Esophagus squamous epithelium (tissue), 4 donors: ENCODE measurements around the gene STXBP5L.
"Not testable (repeated sequence)": the region's sequence is repeated elsewhere in the genome, so short reads cannot be mapped to it uniquely, and the experiment has no call there.

Source experiments
- POLR2A ChIP-seq, 4 donors: fragments of 450-650 bp; IDR thresholded peaks; one replicate each; pipeline ENCODE4 v1.6.1; 2017; ENCODE audit warnings: antibody characterized with exemption in 4 of 4, mild to moderate bottlenecking in 4 of 4, moderate library complexity in 3 of 4
- TF ChIP-seq, protein P1 (sequence below), 6 experiments: fragments of 450-650 bp in 4 of 6; fragments of 200-600 bp in 2 of 6; sonication (generic) in 2 of 6; IDR thresholded peaks; one replicate each; pipeline ENCODE4 v1.5.1; 2016 to 2019; ENCODE audit warnings: antibody characterized with exemption in 6 of 6, mild to moderate bottlenecking in 4 of 6, moderate library complexity in 4 of 6

GRCh38 chr3:121078378-121079101 lies 170.5 kb downstream of the STXBP5L start:
- TF ChIP-seq, protein P1, sequence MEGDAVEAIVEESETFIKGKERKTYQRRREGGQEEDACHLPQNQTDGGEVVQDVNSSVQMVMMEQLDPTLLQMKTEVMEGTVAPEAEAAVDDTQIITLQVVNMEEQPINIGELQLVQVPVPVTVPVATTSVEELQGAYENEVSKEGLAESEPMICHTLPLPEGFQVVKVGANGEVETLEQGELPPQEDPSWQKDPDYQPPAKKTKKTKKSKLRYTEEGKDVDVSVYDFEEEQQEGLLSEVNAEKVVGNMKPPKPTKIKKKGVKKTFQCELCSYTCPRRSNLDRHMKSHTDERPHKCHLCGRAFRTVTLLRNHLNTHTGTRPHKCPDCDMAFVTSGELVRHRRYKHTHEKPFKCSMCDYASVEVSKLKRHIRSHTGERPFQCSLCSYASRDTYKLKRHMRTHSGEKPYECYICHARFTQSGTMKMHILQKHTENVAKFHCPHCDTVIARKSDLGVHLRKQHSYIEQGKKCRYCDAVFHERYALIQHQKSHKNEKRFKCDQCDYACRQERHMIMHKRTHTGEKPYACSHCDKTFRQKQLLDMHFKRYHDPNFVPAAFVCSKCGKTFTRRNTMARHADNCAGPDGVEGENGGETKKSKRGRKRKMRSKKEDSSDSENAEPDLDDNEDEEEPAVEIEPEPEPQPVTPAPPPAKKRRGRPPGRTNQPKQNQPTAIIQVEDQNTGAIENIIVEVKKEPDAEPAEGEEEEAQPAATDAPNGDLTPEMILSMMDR (IDR thresholded peaks at IDR 0.05), result not testable (repeated sequence)
- not testable (repeated sequence) for TF ChIP-seq POLR2A (IDR thresholded peaks at IDR 0.05)
